ENCODE results near the gene TEKTIP1. TPM values are rescaled to one million over a fixed set of nuclear protein-coding genes. Genes with fewer than 3 reads are reported as not detected.

TEKTIP1 gene
- polyA plus RNA-seq, 1 donor from 2014 or later, result not detected

GRCh38 chr19:3549816-3550215, 10.8 kb downstream of the TEKTIP1 start:
- no peaks in the 10 kb centered on the region for H3K36me3 ChIP-seq (ENCODE audit: insufficient read depth, low read length)
- no peak overlapping the region for H3K4me2 ChIP-seq (ENCODE audit: low read length)
- H3K27ac ChIP-seq (ENCODE audit: low read length), result no peak overlapping the region
- H3K4me3 ChIP-seq (ENCODE audit: low read length), result no peak overlapping the region
- TF ChIP-seq, protein P1, sequence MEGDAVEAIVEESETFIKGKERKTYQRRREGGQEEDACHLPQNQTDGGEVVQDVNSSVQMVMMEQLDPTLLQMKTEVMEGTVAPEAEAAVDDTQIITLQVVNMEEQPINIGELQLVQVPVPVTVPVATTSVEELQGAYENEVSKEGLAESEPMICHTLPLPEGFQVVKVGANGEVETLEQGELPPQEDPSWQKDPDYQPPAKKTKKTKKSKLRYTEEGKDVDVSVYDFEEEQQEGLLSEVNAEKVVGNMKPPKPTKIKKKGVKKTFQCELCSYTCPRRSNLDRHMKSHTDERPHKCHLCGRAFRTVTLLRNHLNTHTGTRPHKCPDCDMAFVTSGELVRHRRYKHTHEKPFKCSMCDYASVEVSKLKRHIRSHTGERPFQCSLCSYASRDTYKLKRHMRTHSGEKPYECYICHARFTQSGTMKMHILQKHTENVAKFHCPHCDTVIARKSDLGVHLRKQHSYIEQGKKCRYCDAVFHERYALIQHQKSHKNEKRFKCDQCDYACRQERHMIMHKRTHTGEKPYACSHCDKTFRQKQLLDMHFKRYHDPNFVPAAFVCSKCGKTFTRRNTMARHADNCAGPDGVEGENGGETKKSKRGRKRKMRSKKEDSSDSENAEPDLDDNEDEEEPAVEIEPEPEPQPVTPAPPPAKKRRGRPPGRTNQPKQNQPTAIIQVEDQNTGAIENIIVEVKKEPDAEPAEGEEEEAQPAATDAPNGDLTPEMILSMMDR (IDR thresholded peaks at IDR 0.05; ENCODE audit: poor library complexity, severe bottlenecking), result no peak
- TF ChIP-seq SMC3 (conservative IDR thresholded peaks at IDR 0.05; ENCODE audit: poor library complexity) (no peak), POLR2AphosphoS5 (IDR thresholded peaks at IDR 0.05) (no peak), TAF1 (IDR thresholded peaks at IDR 0.05; ENCODE audit: low read depth) (no peak), MXI1 (conservative IDR thresholded peaks at IDR 0.05; ENCODE audit: poor library complexity, severe bottlenecking) (no peak), RAD21 (conservative IDR thresholded peaks at IDR 0.05) (no peak), EP300 (conservative IDR thresholded peaks at IDR 0.05; ENCODE audit: poor library complexity, severe bottlenecking) (no peak), EZH2 (IDR thresholded peaks at IDR 0.05; ENCODE audit: borderline replicate concordance, insufficient read depth, low read length, poor library complexity, severe bottlenecking) (no peak)
- TF ChIP-seq, protein P2, sequence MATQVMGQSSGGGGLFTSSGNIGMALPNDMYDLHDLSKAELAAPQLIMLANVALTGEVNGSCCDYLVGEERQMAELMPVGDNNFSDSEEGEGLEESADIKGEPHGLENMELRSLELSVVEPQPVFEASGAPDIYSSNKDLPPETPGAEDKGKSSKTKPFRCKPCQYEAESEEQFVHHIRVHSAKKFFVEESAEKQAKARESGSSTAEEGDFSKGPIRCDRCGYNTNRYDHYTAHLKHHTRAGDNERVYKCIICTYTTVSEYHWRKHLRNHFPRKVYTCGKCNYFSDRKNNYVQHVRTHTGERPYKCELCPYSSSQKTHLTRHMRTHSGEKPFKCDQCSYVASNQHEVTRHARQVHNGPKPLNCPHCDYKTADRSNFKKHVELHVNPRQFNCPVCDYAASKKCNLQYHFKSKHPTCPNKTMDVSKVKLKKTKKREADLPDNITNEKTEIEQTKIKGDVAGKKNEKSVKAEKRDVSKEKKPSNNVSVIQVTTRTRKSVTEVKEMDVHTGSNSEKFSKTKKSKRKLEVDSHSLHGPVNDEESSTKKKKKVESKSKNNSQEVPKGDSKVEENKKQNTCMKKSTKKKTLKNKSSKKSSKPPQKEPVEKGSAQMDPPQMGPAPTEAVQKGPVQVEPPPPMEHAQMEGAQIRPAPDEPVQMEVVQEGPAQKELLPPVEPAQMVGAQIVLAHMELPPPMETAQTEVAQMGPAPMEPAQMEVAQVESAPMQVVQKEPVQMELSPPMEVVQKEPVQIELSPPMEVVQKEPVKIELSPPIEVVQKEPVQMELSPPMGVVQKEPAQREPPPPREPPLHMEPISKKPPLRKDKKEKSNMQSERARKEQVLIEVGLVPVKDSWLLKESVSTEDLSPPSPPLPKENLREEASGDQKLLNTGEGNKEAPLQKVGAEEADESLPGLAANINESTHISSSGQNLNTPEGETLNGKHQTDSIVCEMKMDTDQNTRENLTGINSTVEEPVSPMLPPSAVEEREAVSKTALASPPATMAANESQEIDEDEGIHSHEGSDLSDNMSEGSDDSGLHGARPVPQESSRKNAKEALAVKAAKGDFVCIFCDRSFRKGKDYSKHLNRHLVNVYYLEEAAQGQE (IDR thresholded peaks at IDR 0.05; ENCODE audit: borderline replicate concordance), result no peak
- H3K79me2 ChIP-seq (replicated peaks; ENCODE audit: insufficient read depth, low read length), result no peaks in the 10 kb centered on the region
- H3K9me2 ChIP-seq (ENCODE audit: insufficient read depth, low read length), result no peaks in the 10 kb centered on the region
- no peaks in the 10 kb centered on the region for H3F3A ChIP-seq (ENCODE audit: insufficient read depth, low read length, poor library complexity, severe bottlenecking)
- H3K9me3 ChIP-seq (ENCODE audit: low read length), result no peaks in the 10 kb centered on the region
- H3K27me3 ChIP-seq (ENCODE audit: insufficient read depth, low read depth, low read length), result no peaks in the 10 kb centered on the region
- H3K9ac ChIP-seq (ENCODE audit: low read length), result no peak overlapping the region
- no peak overlapping the region for H2AFZ ChIP-seq (ENCODE audit: low read depth, low read length)
- no peaks in the 10 kb centered on the region for H4K20me1 ChIP-seq (ENCODE audit: insufficient read depth)

DNA sequence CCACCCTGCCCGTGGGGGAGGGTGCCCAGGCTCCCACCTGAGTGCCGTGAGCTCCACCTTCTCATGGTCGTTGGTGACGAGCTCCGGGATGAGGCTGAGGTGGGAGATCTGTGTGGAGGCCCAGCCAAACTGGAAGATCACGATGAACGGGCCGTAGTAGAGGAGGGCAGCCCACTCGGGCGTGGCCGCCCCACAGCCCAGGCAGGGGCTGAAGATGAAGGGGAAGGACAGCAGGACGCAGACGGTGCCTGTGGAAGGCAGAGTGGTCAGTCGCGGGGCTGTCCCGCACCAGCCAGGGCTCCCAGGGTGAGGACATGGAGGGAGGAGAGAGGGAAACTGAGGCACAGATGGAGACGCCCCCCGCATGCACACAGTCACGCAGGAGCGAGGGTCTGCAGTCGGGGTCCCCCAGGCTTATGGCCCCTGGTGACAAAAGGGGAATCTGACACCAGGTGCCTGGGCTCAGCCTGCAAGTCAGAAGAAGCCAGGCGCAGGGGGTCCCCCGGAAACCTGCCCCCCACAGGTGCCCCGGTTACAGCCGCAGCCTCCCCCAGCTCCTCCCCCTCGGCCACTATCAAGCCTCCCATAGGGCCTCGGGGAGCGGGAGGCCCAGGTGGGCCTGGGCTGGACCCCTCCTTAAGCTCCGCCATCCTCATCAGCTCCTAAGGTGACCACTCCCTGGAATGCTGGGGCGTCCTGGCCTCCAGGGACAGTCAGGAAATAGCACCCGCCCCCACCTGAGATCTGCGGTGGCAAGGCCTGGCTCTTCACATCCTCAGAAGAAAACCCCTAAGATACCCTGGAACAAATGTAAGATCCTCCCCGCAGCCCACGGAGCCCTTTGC, 12.2 kb downstream of the TEKTIP1 start:
- Histone ChIP-seq H2AFZ (ENCODE audit: low read depth, low read length) (no peak overlapping the region), H3F3A (ENCODE audit: insufficient read depth, low read length, poor library complexity, severe bottlenecking) (no peaks in the 10 kb centered on the region), H3K9me3 (ENCODE audit: low read length) (no peaks in the 10 kb centered on the region), H3K9ac (ENCODE audit: low read length) (no peak overlapping the region), H3K27me3 (ENCODE audit: insufficient read depth, low read depth, low read length) (no peaks in the 10 kb centered on the region), H3K9me2 (ENCODE audit: insufficient read depth, low read length) (no peaks in the 10 kb centered on the region), H4K20me1 (ENCODE audit: insufficient read depth) (no peaks in the 10 kb centered on the region), H3K4me3 (ENCODE audit: low read length) (no peak overlapping the region), H3K27ac (ENCODE audit: low read length) (no peak overlapping the region), H3K79me2 (replicated peaks; ENCODE audit: insufficient read depth, low read length) (no peaks in the 10 kb centered on the region), H3K4me2 (ENCODE audit: low read length) (no peak overlapping the region), H3K36me3 (ENCODE audit: insufficient read depth, low read length) (no peaks in the 10 kb centered on the region)
- TF ChIP-seq, protein P1 (IDR thresholded peaks at IDR 0.05; ENCODE audit: poor library complexity, severe bottlenecking), result no peak
- TF ChIP-seq RAD21 (conservative IDR thresholded peaks at IDR 0.05) (no peak), MXI1 (conservative IDR thresholded peaks at IDR 0.05; ENCODE audit: poor library complexity, severe bottlenecking) (no peak), EP300 (conservative IDR thresholded peaks at IDR 0.05; ENCODE audit: poor library complexity, severe bottlenecking) (no peak), TAF1 (IDR thresholded peaks at IDR 0.05; ENCODE audit: low read depth) (no peak), EZH2 (IDR thresholded peaks at IDR 0.05; ENCODE audit: borderline replicate concordance, insufficient read depth, low read length, poor library complexity, severe bottlenecking) (no peak), POLR2AphosphoS5 (IDR thresholded peaks at IDR 0.05) (no peak), SMC3 (conservative IDR thresholded peaks at IDR 0.05; ENCODE audit: poor library complexity) (no peak)
- TF ChIP-seq, protein P2 (IDR thresholded peaks at IDR 0.05; ENCODE audit: borderline replicate concordance), result no peak

All from neural cell (in vitro differentiated cells).